DMS153 (cell line): Measurements from ENCODE around the gene ABCB11.

ENCODE experiments used
- DNase-seq: peaks from one replicate; lab custom pipeline; 2025; lab: John Stamatoyannopoulos, UW

Gene ABCB11

GRCh38 chr2:168930242-168930641, 100.9 kb downstream of the ABCB11 start:
- DNase-seq: no peak

DNA sequence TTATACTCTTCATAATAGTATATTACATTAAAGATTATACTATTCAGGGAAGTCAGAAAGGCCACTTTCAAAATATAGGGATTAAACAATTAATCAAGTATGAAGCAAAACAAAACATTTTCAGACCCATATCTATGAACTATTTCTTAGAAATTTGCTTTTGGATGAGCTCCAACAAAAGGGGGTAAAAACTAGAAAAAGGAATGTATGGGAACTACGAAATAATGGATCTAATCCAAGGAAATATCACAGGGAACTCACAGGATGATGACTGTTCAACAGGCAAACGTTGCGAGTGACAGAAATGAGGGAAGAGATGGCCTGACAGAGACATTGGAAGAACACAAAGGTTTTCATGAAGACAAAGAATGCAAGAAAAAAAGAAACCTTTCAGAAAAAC, 102.1 kb downstream of the ABCB11 start:
- DNase-seq: no peak

GRCh38 chr2:168928113-168928831, 102.9 kb downstream of the ABCB11 start:
- DNase-seq: no peak

GRCh38 chr2:168926621-168927386, 104.3 kb downstream of the ABCB11 start:
- DNase-seq: no peak

- no peak for DNase-seq
These were observed 110.5 kb downstream of the ABCB11 start for GRCh38 chr2:168920504-168921157.

GRCh38 chr2:168916331-168916675, 114.8 kb downstream of the ABCB11 start:
- DNase-seq: no peak

DNA sequence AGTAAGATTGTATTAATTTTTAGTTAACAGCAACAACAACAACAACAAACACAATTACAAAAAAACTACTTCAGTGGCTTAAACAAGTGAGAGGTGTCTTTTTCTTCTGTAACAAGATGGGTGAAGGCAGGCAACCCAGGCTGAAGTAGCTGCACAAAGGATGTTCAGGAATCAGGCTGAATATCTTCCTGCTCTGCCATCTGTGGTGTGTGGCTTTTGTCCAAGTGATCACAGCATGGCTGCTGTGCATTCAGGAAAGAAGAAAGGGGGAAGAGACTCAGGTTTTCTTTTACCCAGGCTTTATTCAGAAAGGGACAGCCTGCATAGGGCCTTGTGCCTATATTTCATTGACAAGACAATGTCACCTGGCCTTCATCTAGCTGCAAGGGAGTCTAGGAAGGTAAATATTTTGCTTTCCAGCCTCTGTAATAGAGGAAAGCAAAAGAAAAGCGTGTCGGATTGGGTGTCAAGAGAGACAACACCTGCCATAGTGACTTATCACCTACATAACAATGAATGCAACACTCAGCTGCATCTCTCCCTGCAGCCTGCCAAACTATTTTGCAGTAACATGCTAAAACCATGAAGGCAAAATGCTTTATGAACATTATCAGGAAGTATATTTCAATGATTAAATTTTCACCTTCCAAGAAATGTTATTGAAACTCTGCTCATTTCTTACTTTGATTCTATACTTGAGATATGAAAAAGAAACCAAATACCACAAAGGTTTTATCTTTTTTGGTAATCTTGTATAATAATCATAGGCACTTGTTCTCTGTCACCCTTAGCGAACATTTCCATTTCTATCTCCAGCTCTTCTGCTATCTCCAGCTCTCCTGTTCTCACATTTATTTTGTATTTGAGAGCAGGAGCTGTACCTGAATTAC, 115.4 kb downstream of the ABCB11 start:
- DNase-seq: no peak

DNA sequence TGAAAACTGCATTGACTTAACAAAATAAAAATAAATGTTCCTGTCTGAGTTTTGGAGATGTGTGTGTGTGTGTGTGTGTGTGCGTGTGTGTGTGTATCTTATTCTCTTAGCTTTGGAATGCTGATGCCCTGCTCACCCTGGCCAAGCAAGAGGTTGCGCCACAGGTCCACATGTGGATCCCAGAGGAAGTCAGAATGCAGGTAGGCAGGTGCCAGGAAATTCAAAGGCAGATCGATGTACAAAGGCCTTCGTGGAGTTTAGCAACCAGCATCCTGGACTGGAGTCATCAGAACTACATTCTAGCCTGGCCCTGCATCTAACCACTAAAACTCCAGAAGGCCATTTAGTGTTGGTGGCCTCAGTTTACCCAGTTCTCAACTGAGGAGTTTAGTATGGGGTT, 117.6 kb downstream of the ABCB11 start:
- DNase-seq: no peak

DNA sequence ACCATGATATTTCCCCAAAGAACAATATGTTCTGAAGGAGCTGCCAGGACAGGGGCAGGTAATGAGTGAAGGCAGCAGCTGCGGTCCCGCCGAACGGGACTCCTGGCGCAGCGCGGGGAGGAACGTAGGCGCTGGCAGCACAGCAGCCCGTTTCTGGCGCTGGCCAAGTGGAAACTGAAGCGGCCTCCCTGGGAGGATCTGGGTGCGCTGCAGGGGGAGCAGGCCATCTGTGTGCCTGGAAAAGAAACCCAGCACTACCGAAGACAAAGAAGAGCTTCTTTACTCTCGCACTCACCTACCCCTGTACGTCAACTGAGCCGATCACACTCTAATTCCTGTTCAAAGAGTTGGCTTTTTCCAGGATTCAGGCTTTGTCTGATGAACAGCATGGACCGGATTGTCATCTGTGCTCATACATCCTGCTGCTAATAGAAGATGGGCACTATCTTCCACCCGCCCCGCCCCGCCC, 118.2 kb downstream of the ABCB11 start:
- DNase-seq: no peak

GRCh38 chr2:168912466-168912865, 118.7 kb downstream of the ABCB11 start:
- no peak for DNase-seq

DNA sequence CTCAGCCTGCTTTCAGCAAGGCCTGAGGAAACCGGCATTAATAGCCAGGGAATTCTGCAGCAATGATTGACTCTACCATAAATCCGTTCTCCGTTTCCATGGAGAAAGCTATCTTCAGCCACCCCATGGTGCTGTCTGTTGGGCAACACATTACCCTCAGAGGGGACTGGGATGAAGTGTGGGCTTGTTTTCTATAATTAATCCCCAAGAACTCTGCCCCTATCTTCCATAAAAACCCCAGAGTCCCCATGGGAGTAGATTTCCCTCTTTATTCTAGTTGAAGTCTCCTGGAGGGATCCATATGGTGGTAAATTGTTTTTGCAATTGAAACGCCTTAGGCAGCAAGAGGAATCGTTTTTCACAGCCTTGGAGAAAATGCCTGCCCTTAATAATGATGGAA, 120.8 kb downstream of the ABCB11 start:
- no peak for DNase-seq

- no peak for DNase-seq
These were observed 123.0 kb downstream of the ABCB11 start for GRCh38 chr2:168907940-168908662.

- no peak for DNase-seq
These were observed 126.8 kb downstream of the ABCB11 start for GRCh38 chr2:168904358-168904757.

- no peak for DNase-seq
These were observed 127.2 kb downstream of the ABCB11 start for GRCh38 chr2:168903888-168904287.

GRCh38 chr2:168901003-168901402, 130.1 kb downstream of the ABCB11 start, which contains the start of gene G6PC2:
G6PC2 (plus strand) TSS chr2:168901291; CDS start chr2:168901332, 41 bp downstream.
- DNase-seq: no peak

DNA sequence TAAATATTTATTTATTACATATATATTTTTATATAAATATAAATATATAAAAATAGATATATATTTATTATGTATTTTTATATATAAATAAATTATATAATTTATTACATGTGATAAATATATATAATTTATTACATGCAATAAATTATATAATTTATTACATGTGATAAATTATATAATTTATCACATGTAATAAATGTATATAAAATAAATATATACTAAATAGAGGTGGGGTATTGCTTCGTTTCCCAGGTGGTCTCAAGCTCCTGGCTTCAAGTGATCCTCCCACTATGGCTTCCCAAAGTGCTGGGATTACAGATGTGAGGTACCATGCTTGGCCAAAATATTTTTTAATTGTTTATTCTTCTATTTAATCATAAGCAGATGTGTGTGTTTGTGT, 133.7 kb downstream of the ABCB11 start:
- DNase-seq: no peak

DNA sequence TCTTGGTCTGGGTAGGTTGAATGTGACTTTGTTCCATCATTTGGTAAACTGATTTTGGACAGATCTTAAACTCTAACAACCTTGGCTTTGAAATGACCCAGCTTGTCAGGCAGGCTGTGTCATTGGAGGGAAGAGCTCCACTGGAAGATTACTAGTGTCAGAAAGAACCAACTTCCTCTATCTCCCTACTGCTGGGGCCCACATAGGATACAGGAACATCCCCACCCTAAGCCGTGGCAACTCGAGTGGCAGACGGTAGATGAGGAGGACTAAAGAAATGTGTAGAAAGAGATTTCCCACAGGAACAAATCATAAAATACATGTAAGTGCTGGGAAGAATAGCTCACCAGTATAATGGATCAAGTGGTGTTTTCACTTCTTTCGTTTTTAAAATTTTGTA, 134.3 kb downstream of the ABCB11 start:
- no peak for DNase-seq

DNA sequence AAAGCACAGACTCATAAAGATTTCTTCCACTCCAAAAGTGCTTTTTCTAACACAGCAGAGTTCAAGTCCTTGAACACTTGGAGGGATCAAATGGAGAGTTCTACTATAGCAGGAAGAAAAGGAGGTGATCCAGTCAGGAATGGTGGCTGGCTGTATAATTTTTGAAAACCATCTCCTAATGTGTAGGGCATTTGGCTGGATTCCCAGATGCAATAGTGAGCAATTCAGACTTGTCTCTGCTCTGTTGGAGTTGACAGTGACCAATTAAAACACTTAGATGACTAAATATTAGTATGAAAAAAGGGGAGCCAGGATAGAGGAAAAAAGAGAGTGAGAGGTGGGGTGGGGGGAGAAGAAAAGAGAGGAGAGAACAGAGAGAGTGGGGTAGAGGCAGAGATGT, 135.4 kb downstream of the ABCB11 start:
- no peak for DNase-seq

DNA sequence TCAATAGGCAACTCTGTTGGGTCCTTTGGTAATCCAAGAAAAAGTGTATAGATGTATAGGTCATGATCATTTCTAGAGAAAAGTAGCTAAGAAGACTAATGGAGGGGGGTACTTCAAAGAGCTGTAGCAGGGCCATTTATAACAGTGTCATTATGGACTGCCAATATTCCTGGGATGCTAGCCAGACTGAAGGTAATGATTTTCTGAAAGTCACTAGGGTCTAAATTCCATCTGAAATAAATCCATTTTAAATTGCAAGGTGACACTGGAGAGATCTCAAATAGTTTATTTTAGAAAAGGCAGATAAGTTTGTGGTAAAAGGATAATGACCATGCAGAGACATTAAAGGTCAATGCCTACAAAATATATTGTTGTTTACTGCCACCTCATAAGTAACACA, 136.4 kb downstream of the ABCB11 start:
- no peak for DNase-seq

DNA sequence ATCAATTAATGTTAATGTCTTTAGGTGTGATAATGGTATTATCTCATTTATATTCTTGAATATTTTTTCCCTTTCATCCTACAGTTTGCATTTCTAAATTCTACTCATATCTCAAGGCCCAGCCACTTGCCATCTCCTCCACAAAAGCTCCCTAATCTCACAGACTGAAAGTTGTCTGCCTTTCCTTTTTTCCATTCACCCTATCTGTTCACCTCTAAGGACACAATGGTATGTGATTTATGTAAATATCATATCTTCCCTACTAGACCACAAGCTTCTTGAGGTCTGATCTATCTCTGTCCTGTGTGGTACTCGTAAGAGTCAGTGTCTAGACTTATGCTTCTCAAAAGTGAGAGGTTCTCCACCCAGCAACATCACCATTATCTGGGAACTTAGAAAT, 137.0 kb downstream of the ABCB11 start:
- no peak for DNase-seq

- no peak for DNase-seq
These were observed 138.8 kb downstream of the ABCB11 start for GRCh38 chr2:168892327-168892726.
